GM12878 (cell line): ENCODE results near the gene HOXD11.

Source experiments
- BRCA1 ChIP-seq: IDR thresholded peaks from 2 replicates; pipeline ENCODE4 v1.6.1; 2011; ENCODE audit warnings: low read depth, low read length, improper control_type of control experiment
- CTCF ChIP-seq, 3 experiments: IDR thresholded peaks in 2 of 3; conservative IDR thresholded peaks in 1 of 3; 2 replicates each; pipeline ENCODE4 v1.5.1; 2011; ENCODE audit warnings: low read depth in 3 of 3, low read length in 3 of 3, mild to moderate bottlenecking in 3 of 3, control low read depth in 2 of 3, moderate library complexity in 2 of 3, inconsistent platforms in 1 of 3, mixed read lengths in 1 of 3; ENCODE audit not compliant: control insufficient read depth in 2 of 3, insufficient read depth in 1 of 3; ENCODE audit errors: extremely low read depth in 1 of 3
- EZH2 ChIP-seq: IDR thresholded peaks from 2 replicates; pipeline ENCODE4 v1.6.1; 2012; ENCODE audit warnings: low read depth, mild to moderate bottlenecking, control low read depth, inconsistent platforms, low read length, borderline replicate concordance; ENCODE audit not compliant: control insufficient read depth
- FOXK2 ChIP-seq: fragments of 450-650 bp; IDR thresholded peaks from 2 replicates; pipeline ENCODE4 v1.6.1; 2017; ENCODE audit warnings: mild to moderate bottlenecking, moderate library complexity
- JUND ChIP-seq: IDR thresholded peaks from 2 replicates; pipeline ENCODE4 v1.6.1; 2012; ENCODE audit warnings: low read depth, mild to moderate bottlenecking, low read length, improper control_type of control experiment, moderate library complexity
- NBN ChIP-seq: fragments of 450-650 bp; IDR thresholded peaks from 2 replicates; pipeline ENCODE4 v1.6.1; 2016
- TCF12 ChIP-seq: IDR thresholded peaks from 2 replicates; pipeline ENCODE4 v1.6.1; 2011; ENCODE audit warnings: low read depth, mild to moderate bottlenecking, low read length

GRCh38 chr2:176099728-176100546, 7.1 kb upstream of the HOXD11 start, which contains the start of gene HOXD12:
- TF ChIP-seq NBN (no peak), TCF12 (no peak), CTCF (IDR thresholded peaks at IDR 0.05 in 2 of 3, conservative IDR thresholded peaks at IDR 0.05 in 1 of 3; ENCODE audit: control insufficient read depth in 2 of 3, extremely low read depth in 1 of 3, insufficient read depth in 1 of 3, low read depth in 3 of 3, low read length in 3 of 3) (no peak), FOXK2 (no peak), EZH2 (no peak), BRCA1 (no peak), JUND (no peak)
